ENCODE measurements around the gene FEM1A. TPM values are rescaled to one million over a fixed set of nuclear protein-coding genes. Genes with fewer than 3 reads are reported as not detected.

The FEM1A gene
- total and polyA plus RNA-seq, 9 of the 15 experiments (the other 6 are each of a cell fraction or from before 2014, with no cell fraction given): 0.08 to 19.0 (median 6.8) TPM

- TF ChIP-seq ZZZ3 (IDR thresholded peaks at IDR 0.05) (no peak), BCOR (IDR thresholded peaks at IDR 0.05) (peak; percentile 45), MBD1 (CRISPR knock-in tag; IDR thresholded peaks at IDR 0.05) (no peak), RAD21 (CRISPR knock-in tag; conservative IDR thresholded peaks at IDR 0.05 in 1 of 2, IDR thresholded peaks at IDR 0.05 in 1 of 2) (no peak), ZNF707 (CRISPR knock-in tag; conservative IDR thresholded peaks at IDR 0.05) (no peak), CBX2 (IDR thresholded peaks at IDR 0.05; ENCODE audit: insufficient read depth, low read length, poor library complexity, severe bottlenecking) (no peak), TEAD2 (tag; IDR thresholded peaks at IDR 0.05) (no peak), ZNF436 (CRISPR knock-in tag; IDR thresholded peaks at IDR 0.05) (no peak), NEUROD1 (IDR thresholded peaks at IDR 0.05; ENCODE audit: borderline replicate concordance, low read depth, low read length, partially characterized antibody) (no peak), DEAF1 (CRISPR knock-in tag; IDR thresholded peaks at IDR 0.05) (no peak), TFAM (CRISPR knock-in tag; conservative IDR thresholded peaks at IDR 0.05) (no peak), PCBP1 (IDR thresholded peaks at IDR 0.05; ENCODE audit: low read depth, low read length, poor library complexity, severe bottlenecking) (no peak), ETV1 (tag; conservative IDR thresholded peaks at IDR 0.05; ENCODE audit: low read depth) (no peak), MLLT1 (IDR thresholded peaks at IDR 0.05) (0 out of 4 replicates have a peak, but pooled peaks of 1 of the 2 experiments have one; percentile 1), FOXM1 (IDR thresholded peaks at IDR 0.05; ENCODE audit: low read depth) (no peak), FOXM1 (CRISPR knock-in tag; IDR thresholded peaks at IDR 0.05; ENCODE audit: low read depth) (no peak), MED1 (CRISPR knock-in tag; IDR thresholded peaks at IDR 0.05; ENCODE audit: borderline replicate concordance) (no peak), THAP12 (CRISPR knock-in tag; IDR thresholded peaks at IDR 0.05) (no peak), RBBP5 (IDR thresholded peaks at IDR 0.05; ENCODE audit: borderline replicate concordance, insufficient read depth, low read length, poor library complexity, severe bottlenecking) (no peak), IFI16 (CRISPR knock-in tag; IDR thresholded peaks at IDR 0.05) (no peak), FUS (optimal IDR thresholded peaks at IDR 0.05; ENCODE audit: low read depth, low read length) (no peak)
These were observed 24.1 kb downstream of the FEM1A start (continued) for GRCh38 chr19:4815426-4816201.
